Epithelial cell of esophagus (primary cell): ENCODE data around the gene RPP30.

ENCODE experiments used
- DNase-seq: peaks from one replicate; pipeline ENCODE4 v3.0.0; 2010; ENCODE audit warnings: low read depth
- H3K4me3 ChIP-seq: 2 replicates; pipeline ENCODE4 v1.5.1; 2011; ENCODE audit warnings: mild to moderate bottlenecking, low read length, control low read depth
- TF ChIP-seq, protein P1 (sequence below): IDR thresholded peaks from 2 replicates; pipeline ENCODE4 v1.5.1; 2011; ENCODE audit warnings: low read depth, mild to moderate bottlenecking, low read length, control low read depth, inconsistent platforms; ENCODE audit not compliant: insufficient read depth; ENCODE audit errors: missing control alignments

RPP30 gene

DNA sequence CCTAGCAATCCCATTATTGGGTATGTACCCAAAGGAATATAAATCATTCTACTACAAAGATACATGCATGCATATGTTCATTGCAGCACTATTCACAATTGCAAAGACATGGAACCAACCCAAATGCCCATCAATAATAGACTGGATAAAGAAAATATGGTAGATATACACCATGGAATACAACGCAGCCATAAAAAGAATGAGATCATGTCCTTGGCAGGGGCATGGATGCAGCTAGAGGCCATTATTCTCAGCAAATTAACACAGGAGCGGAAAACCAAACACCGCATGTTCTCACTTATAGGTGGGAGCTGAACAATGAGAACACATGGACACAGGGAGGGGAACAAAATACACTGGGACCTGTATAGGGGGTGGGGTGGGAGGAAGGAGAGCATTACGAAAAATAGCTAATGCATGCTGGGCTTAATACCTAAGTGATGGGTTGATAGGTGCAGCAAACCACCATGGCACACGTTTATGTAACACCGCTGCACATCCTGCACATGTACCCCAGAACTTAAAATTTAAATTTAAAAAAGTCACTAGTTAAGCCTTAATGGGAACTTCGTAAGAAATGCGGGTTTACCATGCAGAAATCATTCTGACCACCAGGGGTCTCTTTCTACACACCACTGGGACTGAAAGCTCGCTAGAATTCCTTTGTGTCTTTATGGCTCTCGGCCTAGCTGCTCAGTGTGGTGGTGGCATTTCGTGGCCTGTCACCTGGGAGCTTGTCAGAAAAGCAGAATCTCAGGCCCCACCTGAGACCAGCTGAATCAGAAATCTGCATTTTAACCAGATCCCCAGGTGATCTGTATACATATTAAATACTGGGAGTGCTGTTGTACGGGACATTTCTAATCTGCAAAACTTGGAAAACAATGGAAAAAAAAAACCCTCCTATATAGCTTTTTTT lies 39.6 kb downstream of the RPP30 start:
- no peak overlapping the region for H3K4me3 ChIP-seq
- TF ChIP-seq, protein P1, sequence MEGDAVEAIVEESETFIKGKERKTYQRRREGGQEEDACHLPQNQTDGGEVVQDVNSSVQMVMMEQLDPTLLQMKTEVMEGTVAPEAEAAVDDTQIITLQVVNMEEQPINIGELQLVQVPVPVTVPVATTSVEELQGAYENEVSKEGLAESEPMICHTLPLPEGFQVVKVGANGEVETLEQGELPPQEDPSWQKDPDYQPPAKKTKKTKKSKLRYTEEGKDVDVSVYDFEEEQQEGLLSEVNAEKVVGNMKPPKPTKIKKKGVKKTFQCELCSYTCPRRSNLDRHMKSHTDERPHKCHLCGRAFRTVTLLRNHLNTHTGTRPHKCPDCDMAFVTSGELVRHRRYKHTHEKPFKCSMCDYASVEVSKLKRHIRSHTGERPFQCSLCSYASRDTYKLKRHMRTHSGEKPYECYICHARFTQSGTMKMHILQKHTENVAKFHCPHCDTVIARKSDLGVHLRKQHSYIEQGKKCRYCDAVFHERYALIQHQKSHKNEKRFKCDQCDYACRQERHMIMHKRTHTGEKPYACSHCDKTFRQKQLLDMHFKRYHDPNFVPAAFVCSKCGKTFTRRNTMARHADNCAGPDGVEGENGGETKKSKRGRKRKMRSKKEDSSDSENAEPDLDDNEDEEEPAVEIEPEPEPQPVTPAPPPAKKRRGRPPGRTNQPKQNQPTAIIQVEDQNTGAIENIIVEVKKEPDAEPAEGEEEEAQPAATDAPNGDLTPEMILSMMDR = peak; percentile 86
- peak; percentile 82 for DNase-seq

DNA sequence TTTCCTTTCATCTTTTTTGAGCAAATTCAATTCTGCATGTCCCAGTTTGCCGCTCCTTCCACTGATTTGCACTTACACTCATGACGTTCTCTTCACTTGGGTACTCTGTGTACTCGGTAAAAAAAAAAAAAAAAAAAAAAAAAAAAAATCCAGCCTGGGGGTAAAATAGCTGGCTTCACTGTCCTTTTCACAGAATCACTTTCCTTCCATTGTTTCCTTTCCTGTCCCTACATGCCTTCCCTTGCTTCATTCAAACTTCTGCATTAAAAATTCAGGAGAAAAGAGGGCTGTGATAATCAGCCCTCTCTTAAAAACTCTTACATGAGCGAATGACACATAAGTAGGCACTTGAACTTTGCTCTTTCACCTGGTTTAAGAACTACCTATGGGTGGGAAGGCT lies 40.4 kb downstream of the RPP30 start:
- TF ChIP-seq, protein P1 = no peak
- H3K4me3 ChIP-seq = no peak overlapping the region
- peak; percentile 72 for DNase-seq

DNA sequence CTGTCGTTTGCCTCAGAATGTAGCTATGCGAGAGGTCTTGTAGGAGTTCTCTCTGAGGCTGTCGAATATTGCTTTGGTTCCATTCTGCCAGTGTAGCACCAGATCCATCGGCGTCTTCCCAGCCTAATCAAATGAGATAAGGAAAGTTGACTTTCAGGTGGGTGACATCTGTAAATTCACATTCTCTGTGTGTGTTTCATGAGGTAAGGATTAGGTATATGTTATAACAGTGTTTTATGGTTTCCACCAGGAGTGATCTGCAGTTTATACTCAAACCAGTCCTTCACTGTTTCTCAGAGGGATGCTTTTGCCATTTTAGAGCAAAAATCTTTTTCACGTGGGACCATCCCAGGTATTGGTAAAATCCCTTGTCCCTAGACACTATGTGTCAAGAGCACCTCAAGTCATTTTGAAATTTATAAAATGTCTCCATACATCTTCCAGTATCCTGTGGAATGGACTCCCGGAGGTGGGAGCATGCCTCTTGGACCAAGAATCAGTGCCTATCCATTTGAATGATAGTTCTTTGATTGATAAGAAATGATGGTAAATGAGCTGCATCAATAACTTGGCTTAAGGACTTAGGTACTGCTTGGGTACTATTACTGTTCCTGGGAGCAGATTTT lies 41.2 kb downstream of the RPP30 start:
- H3K4me3 ChIP-seq = no peak overlapping the region
- TF ChIP-seq, protein P1 = no peak
- DNase-seq = no peak

DNA sequence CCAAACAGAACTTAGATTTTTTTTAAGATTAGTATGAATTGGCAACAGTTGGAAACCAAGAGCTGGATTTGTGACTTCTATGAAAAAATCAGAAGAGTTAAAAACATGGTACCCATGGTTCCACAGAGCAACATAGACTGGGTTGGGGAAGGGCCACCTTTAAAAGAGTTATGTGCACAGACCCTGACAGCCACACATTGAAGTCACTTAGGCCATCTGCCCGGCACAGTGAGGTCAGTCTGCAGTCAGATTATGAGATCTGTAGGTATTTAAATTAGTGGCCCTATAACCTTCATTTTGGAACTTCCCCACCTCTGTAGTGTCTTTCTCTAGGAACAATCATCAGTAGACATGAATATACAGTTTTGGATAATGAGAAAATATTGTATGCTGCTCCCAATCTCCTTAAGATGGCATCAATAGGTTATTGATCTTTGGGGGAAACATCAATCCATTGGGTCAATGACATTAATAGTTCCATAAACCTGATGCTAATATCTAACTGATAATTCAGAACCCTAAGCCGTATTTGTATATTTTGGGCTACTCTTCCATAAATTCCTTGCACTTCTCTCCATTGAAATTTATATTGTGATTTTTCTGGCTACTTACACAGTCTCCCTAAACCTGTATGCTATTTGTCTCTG lies 42.1 kb downstream of the RPP30 start:
- H3K4me3 ChIP-seq = no peak overlapping the region
- DNase-seq = no peak
- TF ChIP-seq, protein P1 = no peak

DNA sequence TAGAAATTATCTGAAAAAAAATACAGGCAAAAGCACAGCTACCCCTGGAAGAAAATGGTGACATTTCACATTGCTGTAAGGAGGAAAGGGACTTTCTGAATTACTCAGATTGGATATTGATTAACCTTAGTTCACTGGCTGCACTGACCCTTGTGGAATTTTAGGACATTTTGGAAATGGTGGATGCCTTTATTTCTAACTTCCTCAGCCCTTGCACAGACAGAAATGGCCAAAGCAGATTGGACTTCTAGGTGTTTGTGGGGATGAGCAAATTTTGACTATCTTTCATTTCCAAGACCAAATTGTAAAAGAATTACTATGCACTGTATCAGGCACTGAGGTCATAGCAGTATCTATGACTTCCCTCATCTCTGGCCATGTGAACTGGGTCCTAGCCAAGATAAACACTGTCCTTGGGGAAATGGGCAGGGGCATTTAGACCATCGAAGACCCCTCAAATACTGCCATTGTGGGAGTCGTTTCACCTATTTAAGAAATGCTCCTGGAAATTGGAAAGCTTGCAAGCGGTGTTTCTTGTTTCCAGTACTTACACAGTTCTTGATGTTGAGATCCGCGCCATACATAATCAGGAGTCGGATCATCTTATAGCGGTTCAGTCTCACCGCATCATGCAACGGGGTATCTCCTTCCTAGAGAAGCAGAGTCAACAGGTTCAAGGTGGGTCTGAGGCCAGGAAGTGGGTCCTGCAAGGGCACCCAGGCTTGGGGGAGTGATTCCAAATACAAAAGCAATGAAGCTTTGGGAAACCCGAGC lies 43.4 kb downstream of the RPP30 start:
- no peak for DNase-seq
- TF ChIP-seq, protein P1 = no peak
- no peak overlapping the region for H3K4me3 ChIP-seq

DNA sequence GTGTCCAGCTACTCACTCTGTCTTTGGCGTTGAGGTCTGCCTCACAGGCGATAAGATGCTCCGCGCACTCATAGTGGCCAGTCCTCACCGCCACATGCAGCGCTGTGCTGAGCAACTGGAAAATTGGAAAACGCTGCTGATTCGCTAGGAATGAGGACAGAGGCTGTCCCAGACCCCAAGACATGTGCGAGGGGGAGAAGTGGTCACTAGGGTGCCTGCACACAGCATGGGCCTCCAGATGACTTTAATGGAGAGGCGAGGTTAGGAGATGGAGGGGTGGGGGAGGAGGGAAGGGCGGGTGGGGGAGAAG lies 43.9 kb downstream of the RPP30 start:
- no peak overlapping the region for H3K4me3 ChIP-seq
- TF ChIP-seq, protein P1 = no peak
- no peak for DNase-seq
